HTR-8/SVneo (cell line): ENCODE results near the gene PRCP.

Experiments used
- DNase-seq: peaks from one replicate; pipeline ENCODE4 v3.0.0; 2011; ENCODE audit warnings: low spot score, mixed read lengths; ENCODE audit not compliant: insufficient read length
- FAIRE-seq: peaks from 2 replicates; lab custom pipeline; 2011; peaks lifted over from hg19 to GRCh38; lab: Jason Lieb, UNC

PRCP gene

DNA sequence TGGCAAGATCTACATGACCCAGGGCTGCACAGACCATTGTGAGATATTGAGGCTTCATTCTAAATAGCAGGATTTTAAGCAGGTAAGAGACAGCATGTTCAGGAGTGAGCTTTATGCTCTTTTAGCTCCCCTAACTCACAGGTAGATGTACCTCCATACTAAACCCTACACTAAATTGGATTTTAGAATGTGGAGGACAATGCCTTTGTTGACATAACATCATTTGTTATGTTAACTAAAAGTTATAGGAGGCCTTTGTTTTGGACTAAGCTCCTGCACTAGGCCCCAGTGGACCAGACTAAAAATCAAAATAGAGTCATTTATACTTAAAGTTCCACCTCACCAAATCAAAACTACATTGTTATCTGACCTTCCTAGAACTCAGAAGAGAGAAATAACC is 8.1 kb upstream of the PRCP start:
- no peak for DNase-seq
- FAIRE-seq, result no peak

DNA sequence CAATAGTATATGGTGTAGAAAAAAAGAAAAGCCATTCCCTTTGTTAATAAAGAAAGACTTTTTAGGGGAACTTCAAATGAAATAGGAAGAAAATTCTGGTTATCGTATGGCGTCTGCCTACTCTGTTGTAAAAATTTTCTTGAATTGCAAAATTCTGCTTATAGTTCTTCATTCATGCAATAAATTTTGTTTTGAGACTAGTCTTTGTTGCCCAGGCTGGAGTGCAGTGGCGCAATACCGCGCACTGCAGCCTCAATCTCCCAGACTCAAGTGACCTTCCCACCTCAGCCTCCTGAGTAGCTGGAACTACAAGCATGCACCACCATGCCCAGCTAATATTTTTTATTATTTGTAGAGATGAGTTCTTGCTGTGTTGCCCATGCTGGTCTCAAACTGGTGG is 7.1 kb upstream of the PRCP start:
- FAIRE-seq, result no peak
- no peak for DNase-seq

DNA sequence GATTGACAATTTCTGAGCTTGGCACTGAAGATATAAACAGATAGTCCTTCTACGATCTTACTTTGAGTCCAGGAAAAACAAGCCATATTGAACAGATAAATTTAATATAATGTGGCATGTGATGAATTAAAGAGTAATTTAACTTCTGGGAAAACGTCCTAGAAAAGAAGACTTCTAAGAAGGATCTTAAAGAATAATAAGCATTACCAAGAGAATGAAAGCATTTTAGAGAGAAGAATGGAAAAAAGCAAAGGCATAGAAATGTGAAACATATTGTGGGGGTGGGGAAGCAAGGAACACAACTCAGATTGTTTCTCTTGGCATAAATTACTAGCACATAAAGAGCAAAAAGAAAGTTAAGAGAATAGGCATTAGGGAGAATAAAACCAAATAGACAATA is 6.7 kb upstream of the PRCP start:
- DNase-seq (no peak), FAIRE-seq (no peak)

DNA sequence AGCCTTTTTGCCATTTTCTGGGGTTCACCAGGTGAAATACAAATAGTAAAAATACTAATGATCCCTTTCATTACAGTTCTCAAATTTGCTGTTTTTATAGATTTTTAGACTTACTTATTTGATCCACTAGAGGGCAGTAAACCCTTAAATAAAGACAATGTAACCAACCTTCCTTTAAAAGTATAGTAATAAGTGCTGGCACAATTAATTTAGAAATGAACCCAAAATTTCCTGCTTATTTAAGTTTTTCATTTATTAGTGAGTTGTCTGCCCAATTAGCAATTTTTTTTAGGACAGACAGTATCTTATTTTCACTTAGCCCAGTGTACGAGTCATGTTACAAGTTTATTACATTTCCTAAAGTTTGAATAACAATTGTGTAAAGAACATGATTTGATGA is 6.0 kb upstream of the PRCP start:
- DNase-seq (peak; percentile 24), FAIRE-seq (no peak)

DNA sequence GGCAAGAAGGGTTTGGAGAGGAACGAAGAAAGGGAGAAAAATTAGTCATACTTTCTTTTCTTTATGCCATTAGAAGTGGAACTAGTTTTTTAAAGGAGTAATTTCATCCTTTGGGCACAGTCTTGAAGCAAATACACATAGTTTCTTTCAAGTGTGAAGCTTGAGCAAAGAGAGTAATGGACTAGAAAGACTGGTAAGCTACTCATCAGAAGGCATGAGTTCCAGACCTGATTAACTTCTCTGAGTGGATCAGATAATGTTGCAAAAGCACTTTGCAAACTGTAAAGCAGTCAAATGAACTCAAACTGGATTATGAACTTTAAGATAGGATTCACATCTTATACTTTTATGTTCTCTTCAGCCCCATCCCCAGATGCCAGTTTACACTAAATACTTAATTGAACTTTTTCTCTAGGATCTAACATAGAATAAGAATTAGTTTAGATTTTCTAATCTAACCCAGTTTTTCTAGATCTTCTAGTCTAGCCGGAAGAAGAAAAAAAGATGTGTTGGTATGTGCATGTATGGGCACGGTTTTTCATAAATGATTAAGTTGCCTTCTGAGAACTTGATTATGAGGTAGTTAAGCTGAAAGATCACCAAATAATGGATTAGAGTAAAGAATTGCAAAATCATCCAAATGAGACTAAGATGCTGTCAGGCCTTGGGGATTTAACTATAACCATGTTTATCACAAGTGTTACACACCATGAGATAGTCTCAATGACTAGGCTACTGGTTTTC is 3.8 kb upstream of the PRCP start:
- FAIRE-seq, result no peak
- no peak for DNase-seq

DNA sequence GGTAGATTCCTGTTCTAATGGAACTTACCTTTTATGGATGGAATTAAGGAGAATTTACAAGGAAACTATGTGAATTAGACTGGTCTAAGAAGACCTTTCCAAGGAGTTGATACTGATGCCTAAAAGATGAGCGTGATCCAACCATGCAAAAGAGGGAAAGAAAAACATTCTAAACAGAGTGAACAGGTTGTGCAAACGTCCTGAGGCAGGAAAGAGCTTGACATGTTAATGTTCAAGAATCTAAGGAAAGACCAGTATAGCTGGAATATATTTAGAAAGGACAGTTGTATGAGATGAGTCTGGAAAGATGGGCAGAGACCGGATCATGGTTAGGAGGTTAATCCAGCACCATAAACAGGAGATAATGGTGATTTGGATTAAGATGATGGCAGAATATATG is 2.6 kb upstream of the PRCP start:
- no peak for FAIRE-seq

DNA sequence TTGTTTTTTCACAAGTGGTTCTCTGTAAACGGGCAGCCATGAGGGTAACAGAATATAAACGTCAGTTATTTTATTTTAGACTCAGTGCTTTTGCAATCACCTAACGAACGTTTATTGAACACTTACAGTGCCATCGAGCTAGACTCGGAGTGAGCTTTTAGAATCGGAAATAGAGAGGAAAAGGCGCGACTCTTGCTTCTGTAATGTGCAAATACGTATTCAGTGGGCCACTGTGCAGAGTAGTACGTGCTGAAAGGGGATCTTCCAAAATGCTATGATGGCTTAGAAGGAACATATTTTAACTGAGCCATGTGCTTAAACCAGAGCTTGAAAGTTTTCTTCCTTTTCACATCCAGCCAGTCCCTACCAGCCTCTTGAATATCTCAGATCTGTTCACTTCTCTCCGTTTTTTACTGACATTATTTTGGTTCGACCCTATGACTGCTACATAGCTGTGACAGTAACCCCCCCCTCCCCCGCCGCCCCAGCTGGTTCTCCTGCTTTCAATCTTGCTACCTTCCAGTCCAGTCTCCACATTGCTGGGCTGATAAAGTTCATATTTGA is 1.8 kb upstream of the PRCP start:
- DNase-seq (no peak), FAIRE-seq (no peak)

More for the DNA sequence above, 2.6 kb upstream of the PRCP start:
- DNase-seq, result no peak

DNA sequence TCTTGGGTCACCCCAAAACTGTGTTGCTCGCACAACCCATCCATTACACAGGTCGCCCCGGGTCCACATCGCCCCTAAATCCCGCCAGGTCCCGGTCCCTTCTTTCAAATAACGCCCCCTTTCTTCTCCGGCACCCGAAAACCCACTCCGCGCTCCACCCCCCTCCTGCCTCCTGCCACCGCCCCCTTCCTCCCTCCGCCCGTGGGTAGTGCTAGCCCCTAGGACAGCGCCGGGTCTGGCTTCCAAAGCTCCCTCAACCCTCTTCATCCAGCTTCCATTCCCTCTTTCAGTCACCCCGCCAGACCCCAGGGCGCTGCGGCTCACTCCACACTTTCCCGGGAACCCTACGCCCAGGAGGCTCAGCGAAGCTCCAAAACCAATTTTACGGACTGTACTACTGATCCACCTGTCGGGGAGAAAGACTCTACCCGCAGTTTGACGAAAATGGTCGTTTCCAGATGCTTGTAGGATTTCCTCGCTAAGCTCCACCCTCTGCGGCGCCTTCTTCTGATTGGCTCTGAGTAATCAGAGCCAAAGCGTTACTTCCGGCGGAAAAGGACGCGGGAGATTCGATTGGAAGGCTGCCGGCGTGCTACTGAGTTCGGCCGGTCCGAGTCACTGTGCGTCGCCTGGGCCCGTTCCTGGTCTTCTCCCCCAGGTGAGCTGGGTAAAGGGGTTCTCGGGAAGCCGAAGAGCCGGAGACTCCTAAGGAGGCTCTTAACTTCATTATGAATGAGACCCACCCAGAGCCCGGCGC is 1.1 kb upstream of the PRCP start, which contains the start of gene DDIAS:
Gene DDIAS, plus strand, starts transcription at position 572 of the 757 bp plus-strand sequence. CDS start 13,003 bp downstream, outside the sequence.
- FAIRE-seq (peak; percentile 65), DNase-seq (peak; percentile 96)

DNA sequence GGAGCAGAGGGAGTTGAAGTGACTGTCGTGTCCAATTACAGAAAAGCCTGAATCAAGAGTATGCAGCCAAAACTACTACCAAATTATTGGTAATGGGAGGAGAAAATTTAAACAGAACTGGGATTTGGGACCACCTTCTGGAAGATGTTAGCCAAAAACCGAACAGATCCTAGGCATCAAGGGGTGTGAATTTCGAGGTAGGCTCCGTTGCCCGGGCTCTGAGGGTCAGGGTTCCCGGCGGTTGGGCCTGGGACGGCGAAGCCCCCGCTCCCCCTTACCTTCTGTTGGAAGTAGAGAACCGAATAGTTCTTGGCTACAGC is 313 bp downstream of the PRCP start:
- DNase-seq, result no peak
- FAIRE-seq, result no peak

DNA sequence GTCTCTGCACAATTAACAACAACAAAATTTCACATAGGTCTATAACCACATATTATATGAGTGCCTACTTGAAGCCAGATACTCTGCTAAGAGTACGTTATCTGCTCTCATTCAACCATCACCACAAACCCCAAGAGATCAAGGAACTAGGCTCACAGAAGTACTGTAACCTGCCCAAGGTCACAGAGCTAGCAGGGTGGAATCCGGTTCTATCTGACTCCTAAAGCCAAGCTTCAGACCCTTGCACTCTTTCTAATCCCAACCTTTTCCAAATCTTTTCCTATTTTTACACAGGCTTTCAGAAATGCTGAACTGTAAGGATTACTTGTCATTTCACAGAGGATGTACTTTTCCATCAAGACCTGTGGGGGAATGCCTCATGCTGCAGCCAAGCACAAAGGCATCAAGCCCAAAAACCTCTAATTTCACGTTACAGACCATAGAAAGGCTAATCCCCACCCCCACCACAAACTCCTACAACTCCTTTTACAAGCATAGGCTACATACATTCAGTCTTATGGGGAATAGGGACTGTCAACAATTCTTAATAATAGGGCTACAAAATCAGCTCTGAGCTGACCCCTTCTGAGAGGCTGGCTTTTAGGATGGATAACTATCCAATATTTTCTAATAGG is 927 bp downstream of the PRCP start:
- FAIRE-seq (no peak), DNase-seq (no peak)

DNA sequence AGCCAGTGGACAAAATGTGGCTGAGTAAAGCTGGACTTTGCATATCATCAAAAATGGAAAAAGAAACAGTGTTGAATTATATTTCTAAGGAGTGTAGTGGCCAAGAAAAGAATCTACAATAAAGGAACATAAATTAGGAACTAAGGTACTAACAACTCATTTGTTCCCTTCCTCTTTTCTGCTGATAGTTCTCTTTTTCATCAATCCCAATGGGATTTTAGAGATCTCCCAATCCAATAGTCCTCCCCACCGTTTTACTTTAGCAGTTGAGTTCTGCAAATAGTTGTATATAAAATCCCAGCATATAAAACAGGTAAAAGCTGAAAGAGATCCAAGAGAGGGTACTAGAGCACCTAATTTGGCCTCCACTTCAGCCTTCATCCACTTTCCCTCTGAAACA is 2.0 kb downstream of the PRCP start:
- no peak for FAIRE-seq
- DNase-seq, result no peak

DNA sequence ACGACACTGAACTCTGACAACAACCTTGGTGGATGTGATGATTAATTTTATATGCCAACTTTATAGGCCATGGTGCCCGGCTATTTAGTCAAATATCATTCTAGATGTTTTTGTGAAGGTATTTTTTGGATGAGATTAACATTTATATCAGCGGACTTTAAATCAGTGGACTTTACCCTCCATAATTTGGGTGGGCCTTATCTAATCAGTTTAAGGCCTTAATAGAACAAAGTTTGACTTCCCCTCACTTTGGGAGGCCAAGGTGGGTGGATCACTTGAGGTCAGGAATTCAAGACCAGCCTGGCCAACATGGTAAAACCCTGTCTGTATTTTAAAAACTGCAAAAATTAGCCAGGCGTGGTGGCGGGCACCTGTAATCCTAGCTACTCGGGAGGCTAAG is 4.0 kb downstream of the PRCP start:
- DNase-seq (no peak), FAIRE-seq (no peak)

DNA sequence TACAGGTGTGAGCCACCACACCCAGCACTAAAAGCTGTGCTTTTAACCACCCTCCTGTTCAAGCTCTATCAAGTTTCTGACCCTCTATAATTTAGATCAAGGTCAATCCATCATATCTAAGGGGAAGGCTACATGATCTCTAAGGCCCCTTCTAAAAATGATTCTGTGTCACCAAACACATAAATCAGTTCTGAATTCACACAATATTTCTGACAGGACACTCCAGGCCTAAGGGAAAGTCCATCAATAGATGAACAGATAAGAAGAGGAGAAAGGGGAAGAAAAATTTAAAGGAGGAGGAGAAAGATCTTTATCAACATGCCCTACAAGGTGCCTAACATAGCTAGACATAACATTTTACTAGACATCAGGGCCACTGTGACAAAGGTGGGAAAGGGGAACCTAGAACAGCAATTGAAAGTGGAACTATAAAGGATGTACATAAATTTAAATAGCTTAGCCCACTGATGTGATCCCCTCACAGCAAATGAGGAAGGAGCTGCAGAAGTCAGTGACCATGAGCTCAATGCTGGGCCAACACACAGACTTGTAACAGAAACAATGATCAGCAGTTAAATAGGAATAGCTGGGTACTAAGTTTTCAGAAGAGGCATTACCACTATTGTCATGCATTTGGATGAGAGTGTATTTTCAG is 4.7 kb downstream of the PRCP start:
- DNase-seq, result no peak
- no peak for FAIRE-seq

DNA sequence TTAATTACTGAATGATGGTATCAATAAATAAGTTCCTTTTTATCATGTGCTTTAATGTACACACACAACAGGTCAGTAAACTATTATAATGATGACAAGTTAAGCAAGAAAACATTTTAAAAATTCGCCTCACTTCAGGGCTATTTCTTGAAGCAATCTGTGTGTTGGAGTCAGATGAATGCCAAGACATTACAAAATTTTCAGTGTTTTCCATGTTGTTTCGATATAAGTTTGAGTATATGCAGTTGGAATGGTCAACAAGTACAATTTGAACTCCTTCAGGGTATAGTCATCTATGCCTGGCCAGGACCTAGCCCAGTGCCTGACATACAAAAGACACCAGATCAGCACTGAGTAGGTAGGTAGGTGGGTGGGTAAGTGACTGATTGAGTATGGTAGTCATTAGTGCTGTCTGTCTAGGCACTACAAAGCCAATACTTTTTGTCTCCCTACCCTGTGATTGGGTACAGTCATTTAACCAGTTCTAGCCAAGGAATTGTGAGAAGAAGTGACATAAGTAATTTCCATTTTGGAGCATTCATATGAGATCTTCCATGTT is 7.5 kb downstream of the PRCP start:
- FAIRE-seq (peak; percentile 70), DNase-seq (no peak)

DNA sequence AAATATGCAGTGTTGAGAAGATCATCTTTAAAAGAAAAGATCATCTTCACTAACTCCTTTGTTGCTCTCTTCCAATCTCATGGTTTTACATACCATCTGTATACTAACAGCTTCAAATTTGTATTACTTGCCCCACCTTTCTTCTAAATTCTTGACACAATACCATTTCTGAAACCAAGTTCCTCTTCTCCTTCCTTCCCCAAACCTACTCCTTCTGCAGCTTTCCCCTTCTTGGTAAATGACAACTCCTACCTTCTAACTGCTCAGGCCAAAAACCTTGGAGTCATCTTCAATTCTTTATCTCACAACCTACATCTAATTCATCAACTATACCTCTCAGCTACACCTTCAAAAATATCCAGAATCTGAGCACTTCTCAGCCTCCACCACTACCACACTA is 9.3 kb downstream of the PRCP start:
- DNase-seq, result no peak
- no peak for FAIRE-seq

DNA sequence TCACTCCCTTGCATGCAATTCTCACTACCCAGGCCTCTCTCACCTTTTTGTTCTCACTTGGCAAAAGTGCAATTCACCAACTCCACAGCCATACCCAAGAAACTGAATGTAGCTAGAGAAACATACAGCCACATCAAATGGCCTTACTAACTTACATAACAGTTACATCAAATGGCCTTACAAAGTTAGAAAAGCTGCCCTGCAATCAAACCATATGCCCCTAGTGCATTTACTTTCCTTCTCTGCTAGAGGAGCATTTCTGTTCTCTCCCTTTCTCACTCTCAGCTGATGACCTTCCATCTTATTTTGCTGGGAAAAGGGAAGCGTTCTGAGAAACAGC is 10.3 kb downstream of the PRCP start:
- no peak for DNase-seq
- peak; percentile 40 for FAIRE-seq

DNA sequence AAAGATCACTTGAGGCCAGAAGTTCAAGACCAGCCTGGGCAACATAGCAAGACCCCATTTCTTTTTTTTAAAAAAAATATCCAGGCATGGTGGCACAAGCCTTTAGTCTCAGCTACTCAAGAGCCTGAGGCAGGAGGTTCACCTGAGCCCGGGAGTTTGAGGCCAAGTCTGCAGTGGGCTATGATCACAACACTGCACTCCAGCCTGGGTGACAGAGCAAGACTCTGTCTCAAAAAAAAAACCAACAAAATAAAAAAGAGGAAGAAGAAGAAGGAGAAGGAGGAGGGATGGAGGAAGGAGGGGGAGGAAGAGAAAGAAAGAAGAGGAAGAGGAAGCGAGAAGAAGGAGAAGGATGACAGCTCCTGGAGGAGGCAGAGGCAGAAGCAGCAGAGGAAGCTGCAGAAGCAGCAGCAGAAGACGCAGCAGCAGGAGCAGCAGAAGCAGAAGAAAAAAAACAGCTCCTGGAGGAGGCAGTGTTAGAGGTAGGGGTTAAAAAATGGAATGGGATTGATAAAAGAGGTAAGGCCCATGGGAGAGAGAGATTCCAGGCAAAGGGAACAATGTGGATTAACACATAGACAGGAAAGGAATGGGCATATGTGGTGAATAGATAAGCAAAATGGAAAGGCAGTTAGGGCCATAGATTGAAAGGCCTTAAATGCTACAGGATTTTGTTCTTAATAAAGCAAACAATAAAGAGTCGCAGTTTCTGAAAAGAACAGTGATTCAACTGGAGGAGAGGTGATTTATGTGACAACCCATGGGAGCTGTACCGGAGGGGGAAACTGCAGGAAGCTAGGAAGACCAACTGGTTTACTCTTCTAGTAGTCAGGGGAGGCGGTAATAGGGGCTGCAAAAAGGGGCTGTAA is 10.9 kb downstream of the PRCP start:
- no peak for FAIRE-seq

DNA sequence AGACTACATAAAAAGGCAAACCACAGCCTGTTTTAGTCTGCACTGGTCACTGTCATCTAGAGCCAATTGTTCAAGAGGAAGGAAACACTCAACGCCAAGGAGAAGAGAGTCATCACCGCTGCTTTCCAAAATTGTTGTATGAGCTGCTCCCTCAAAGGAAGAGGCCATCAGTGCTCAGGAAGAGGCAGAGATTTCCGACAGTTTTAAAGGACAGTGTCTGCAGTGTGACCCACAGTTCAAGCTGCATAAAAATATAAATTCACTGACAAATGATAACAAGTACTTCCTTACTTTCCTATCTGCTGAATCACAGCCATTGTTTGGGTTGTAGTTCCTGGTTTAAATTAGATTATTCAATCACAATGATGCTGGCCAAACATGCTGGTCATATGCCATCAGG is 16.4 kb downstream of the PRCP start:
- DNase-seq, result no peak

More for the DNA sequence above, 10.9 kb downstream of the PRCP start:
- no peak for DNase-seq

More for the DNA sequence above, 16.4 kb downstream of the PRCP start:
- FAIRE-seq, result no peak
